Cardiac fibroblast (primary cell): Measurements from ENCODE around the gene NKX2-8.

Source experiments
- DNase-seq, 2 donors: peaks; one replicate each; pipeline versions ENCODE4 v3.0.0 to v3.0.0-alpha.2; 2010; ENCODE audit warnings: low read depth in 2 of 2
- H3K4me3 ChIP-seq, 2 donors: replicated peaks in 1 of 2; 1 replicate in 1 of 2; 2 replicates in 1 of 2; pipeline ENCODE4 v1.5.1; 2011; ENCODE audit warnings: low read depth in 2 of 2, low read length in 2 of 2, mild to moderate bottlenecking in 2 of 2, moderate library complexity in 1 of 2
- TF ChIP-seq, protein P1 (sequence below): IDR thresholded peaks from one replicate; pipeline ENCODE4 v1.5.1; 2011; ENCODE audit warnings: low read depth, mild to moderate bottlenecking, low read length, inconsistent platforms

The NKX2-8 gene

DNA sequence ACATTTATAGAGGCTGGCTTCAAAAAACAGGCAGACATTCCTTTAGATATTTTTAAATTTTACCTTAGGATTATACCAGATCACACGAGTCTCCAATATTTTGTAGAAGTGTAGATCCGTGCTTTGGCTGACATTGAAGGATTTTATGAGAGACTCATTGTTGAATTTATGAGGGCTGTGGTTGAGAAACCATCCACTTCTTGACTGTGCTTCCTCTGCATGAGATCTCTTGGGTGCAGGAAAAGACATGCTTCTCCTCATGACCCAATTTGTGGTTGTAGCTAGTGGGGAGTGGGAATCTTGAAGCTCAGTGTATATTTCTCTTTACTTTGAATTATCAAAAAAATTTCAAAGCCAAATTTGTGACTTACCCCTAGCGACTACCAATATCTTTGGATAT lies 36.7 kb upstream of the NKX2-8 start:
- H3K4me3 ChIP-seq, result no peak overlapping the region
- DNase-seq, result no peak
- TF ChIP-seq, protein P1, sequence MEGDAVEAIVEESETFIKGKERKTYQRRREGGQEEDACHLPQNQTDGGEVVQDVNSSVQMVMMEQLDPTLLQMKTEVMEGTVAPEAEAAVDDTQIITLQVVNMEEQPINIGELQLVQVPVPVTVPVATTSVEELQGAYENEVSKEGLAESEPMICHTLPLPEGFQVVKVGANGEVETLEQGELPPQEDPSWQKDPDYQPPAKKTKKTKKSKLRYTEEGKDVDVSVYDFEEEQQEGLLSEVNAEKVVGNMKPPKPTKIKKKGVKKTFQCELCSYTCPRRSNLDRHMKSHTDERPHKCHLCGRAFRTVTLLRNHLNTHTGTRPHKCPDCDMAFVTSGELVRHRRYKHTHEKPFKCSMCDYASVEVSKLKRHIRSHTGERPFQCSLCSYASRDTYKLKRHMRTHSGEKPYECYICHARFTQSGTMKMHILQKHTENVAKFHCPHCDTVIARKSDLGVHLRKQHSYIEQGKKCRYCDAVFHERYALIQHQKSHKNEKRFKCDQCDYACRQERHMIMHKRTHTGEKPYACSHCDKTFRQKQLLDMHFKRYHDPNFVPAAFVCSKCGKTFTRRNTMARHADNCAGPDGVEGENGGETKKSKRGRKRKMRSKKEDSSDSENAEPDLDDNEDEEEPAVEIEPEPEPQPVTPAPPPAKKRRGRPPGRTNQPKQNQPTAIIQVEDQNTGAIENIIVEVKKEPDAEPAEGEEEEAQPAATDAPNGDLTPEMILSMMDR, result no peak

DNA sequence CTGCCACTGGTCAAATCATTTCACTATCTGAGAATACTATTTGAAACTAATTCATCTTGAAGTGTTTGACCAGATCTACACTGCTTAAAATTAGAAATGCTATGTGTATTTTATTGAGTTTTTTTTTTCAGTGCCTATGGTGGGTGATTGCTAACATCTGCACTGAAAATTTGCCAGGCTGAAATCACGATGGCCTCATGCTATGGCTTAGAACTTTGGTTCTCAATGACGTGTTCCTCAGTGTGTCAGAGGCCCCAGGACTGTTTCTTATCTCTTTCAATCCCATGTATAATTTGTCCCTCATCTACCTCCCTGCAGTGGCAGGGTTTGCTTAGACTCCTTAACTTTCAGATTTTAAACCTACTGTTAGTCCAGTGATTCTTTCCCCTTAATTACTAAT lies 36.2 kb upstream of the NKX2-8 start:
- DNase-seq, result no peak
- H3K4me3 ChIP-seq, result no peak overlapping the region
- TF ChIP-seq, protein P1, result no peak

DNA sequence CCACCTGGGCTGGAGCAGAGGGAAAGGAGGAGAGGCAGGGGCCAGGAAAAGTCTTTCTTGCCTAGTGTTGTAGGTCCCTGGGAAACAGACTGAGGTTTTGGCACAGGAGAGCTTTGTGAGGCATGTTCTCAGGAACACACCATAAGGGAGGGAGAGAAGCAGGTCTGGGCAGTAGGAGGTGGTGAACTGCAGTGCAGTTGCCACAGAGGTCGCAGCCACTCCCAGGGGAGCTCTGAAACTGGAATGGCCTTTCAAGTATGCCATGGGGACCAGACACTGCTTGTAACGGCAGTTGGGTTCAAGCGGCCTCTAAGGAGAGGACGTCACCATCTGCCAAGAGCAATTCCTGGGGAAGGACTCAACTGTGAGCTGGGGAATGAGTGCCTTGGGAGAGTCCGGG lies 35.4 kb upstream of the NKX2-8 start:
- no peak overlapping the region for H3K4me3 ChIP-seq
- TF ChIP-seq, protein P1, result no peak
- DNase-seq, result no peak

GRCh38 chr14:36605506-36605857 lies 23.1 kb upstream of the NKX2-8 start:
- peak in 1 of 2 donors; percentile 24 for DNase-seq
- H3K4me3 ChIP-seq, result no peak overlapping the region
- TF ChIP-seq, protein P1, result peak; percentile 8

GRCh38 chr14:36604757-36605505 lies 22.5 kb upstream of the NKX2-8 start:
- TF ChIP-seq, protein P1, result peak; percentile 82
- H3K4me3 ChIP-seq, result no peak overlapping the region
- DNase-seq, result peak; percentile 78 to 81

GRCh38 chr14:36600431-36600830 lies 18.0 kb upstream of the NKX2-8 start:
- DNase-seq, result no peak
- TF ChIP-seq, protein P1, result no peak
- H3K4me3 ChIP-seq, result no peak overlapping the region

DNA sequence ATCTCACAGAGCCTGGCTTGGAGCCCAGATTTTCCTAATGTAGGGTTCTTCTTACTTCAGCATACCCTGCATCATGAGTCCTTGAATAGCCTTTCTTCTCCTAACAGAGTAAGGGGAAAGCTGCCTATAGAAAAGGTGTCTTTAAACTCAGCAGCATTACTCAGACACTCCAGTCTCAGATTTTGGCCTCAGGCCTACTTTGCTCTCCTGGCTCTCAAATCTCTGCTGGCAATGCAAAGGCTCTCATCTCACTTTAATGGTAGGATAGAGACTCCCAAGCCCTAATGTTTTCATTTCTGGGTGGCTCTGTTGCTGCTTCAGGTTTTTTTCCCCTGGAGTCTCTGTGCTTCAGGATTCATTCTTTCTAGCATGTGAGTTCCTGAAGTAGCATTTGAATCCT lies 9.1 kb upstream of the NKX2-8 start:
- no peak for DNase-seq
- TF ChIP-seq, protein P1, result no peak
- H3K4me3 ChIP-seq, result no peak overlapping the region
